Mucosa of descending colon (tissue), 3 donors: ENCODE measurements around the gene ZNF302. TPM values are rescaled to one million over a fixed set of nuclear protein-coding genes. Genes with fewer than 3 reads are reported as not detected.

ENCODE experiments used
- ATAC-seq: fragments of 200-7000 bp; cut with Tn5 transposase; one replicate; pipeline ENCODE4 v1.9.1; 2020; ENCODE audit warnings: mild to moderate bottlenecking, moderate library complexity
- DNase-seq, 3 donors: peaks; one replicate each; pipeline ENCODE4 v3.0.0-alpha.2; 2020
- H3K36me3 ChIP-seq: fragments of 200-600 bp; one replicate; pipeline ENCODE4 v1.8.0; 2021; ENCODE audit warnings: low read depth, mild to moderate bottlenecking
- H3K4me1 ChIP-seq: fragments of 200-600 bp; one replicate; pipeline ENCODE4 v1.8.0; 2021; ENCODE audit warnings: low read depth, mild to moderate bottlenecking
- H3K4me3 ChIP-seq: fragments of 200-600 bp; one replicate; pipeline ENCODE4 v1.8.0; 2021; ENCODE audit warnings: mild to moderate bottlenecking
- H3K9me3 ChIP-seq: fragments of 200-600 bp; one replicate; pipeline ENCODE4 v1.8.0; 2021; ENCODE audit warnings: mild to moderate bottlenecking
- CTCF ChIP-seq: fragments of 200-600 bp; IDR thresholded peaks from one replicate; pipeline ENCODE4 v1.8.0; 2022; ENCODE audit warnings: antibody characterized with exemption, mild to moderate bottlenecking
- intact Hi-C, 2 donors: fragments of 100-400 bp; cut with DNase I in 1 of 2; cut with micrococcal nuclease in 1 of 2; formaldehyde crosslinking; loops; one replicate each; pipeline versions ENCODE4 v1.11.0 to v1.11.1; 2022; cut with DNase I, micrococcal nuclease
- long read RNA-seq, 2 donors: library from polyadenylated mRNA; unstranded; transcript quantifications; one replicate each; pipeline ENCODE4 v2.0.0, GENCODE V29; 2019 to 2021
- total RNA-seq, 3 donors: library from RNA; stranded (reverse); fragmentation: NEBNext Ultra II Directional in 2 of 3; extraction: Animal tissue kit (Norgen Biotek cat#: 25700) in 2 of 3; gene quantifications; one replicate each; pipeline versions ENCODE4 v1.2.1 to v1.2.4, GENCODE V29; 2021 to 2023
- donor health status: DM: no; HTN: no; CAD: no; lungs with moderate emphysema.
- donor health status: DM: no; HTN: no; CAD: no.
- donor health status: DM: no; HTN: yes; CAD: no.

The ZNF302 gene
- total RNA-seq = 10 to 100 TPM; 16.5 to 33.8 (median 20.0) TPM
- long read RNA-seq, donor 1, transcript ZNF302-206 (5 exons, 2,849 nt) = minor isoform, 6 of 53 reads
- long read RNA-seq, donor 1, transcript ZNF302-201 (5 exons, 2,590 nt) = major isoform, 7 of 53 reads
- long read RNA-seq, donor 1, transcript ZNF302-203 (5 exons, 2,600 nt) = major isoform, 7 of 53 reads
- long read RNA-seq, donor 1, partial matches to known transcripts = 2 of 53 reads
- long read RNA-seq, donor 1, other reads (novel, unspliced or antisense) = 28 of 53 reads
- long read RNA-seq, donor 2, partial matches to known transcripts = 3 of 13 reads
- long read RNA-seq, donor 2, other reads (novel, unspliced or antisense) = 4 of 13 reads

GRCh38 chr19:34677386-34678084 lies at the start of gene ZNF302:
Gene ZNF302, plus strand, starts transcription at chr19:34677678. Its CDS starts 1,127 bp downstream, at chr19:34678805.
- Histone ChIP-seq H3K36me3 (no peaks in the 10 kb centered on the region), H3K4me3 (peak within 1 kb of the TSS; percentile 48), H3K4me1 (peaks cover 7% of the 10 kb centered on the region), H3K9me3 (peaks cover 17% of the 10 kb centered on the region)
- intact Hi-C loops = no loop called here
- peak; percentile 99 for ATAC-seq
- DNase-seq = peak; percentile 96 to 98 (median 98)
- TF ChIP-seq CTCF = no peak

GRCh38 chr19:34633802-34634201 lies 43.7 kb upstream of the ZNF302 start:
- intact Hi-C loops = no loop called here
- Histone ChIP-seq H3K4me1 (no peaks in the 10 kb centered on the region), H3K4me3 (no peak overlapping the region), H3K36me3 (no peaks in the 10 kb centered on the region), H3K9me3 (peaks cover 18% of the 10 kb centered on the region)
- no peak for ATAC-seq
- no peak for DNase-seq
- TF ChIP-seq CTCF = no peak

GRCh38 chr19:34639491-34640085 lies 37.9 kb upstream of the ZNF302 start:
- intact Hi-C loops = loop anchor here (5.0 kb wide), 1 partner anchor 73 kb away; no protein-coding TSS in a partner anchor

GRCh38 chr19:34642241-34642640 lies 35.2 kb upstream of the ZNF302 start:
- ATAC-seq (no peak), DNase-seq (no peak)
- H3K9me3 ChIP-seq = no peaks in the 10 kb centered on the region
- intact Hi-C loops = loop anchor here in 1 of 2 donors (5.0 kb wide), 1 partner anchor 70 kb away; no protein-coding TSS in a partner anchor
- no peak overlapping the region for H3K4me3 ChIP-seq
- H3K36me3 ChIP-seq = no peaks in the 10 kb centered on the region
- TF ChIP-seq CTCF = no peak
- no peaks in the 10 kb centered on the region for H3K4me1 ChIP-seq

More at GRCh38 chr19:34639491-34640085, 37.9 kb upstream of the ZNF302 start:
- peak; percentile 56 for TF ChIP-seq CTCF
- no peaks in the 10 kb centered on the region for H3K4me1 ChIP-seq
- H3K36me3 ChIP-seq = no peaks in the 10 kb centered on the region
- H3K4me3 ChIP-seq = no peak overlapping the region
- ATAC-seq (peak; percentile 72), DNase-seq (peak in 1 of 3 donors; percentile 69)
- H3K9me3 ChIP-seq = peaks cover 12% of the 10 kb centered on the region

GRCh38 chr19:34644991-34645461 lies 32.5 kb upstream of the ZNF302 start:
- H3K4me3 ChIP-seq = no peak overlapping the region
- H3K9me3 ChIP-seq = no peaks in the 10 kb centered on the region
- no peak for ATAC-seq
- TF ChIP-seq CTCF = no peak
- H3K36me3 ChIP-seq = no peaks in the 10 kb centered on the region
- intact Hi-C loops = loop anchor here in 1 of 2 donors (5.0 kb wide), 1 partner anchor 67 kb away; no protein-coding TSS in a partner anchor
- no peaks in the 10 kb centered on the region for H3K4me1 ChIP-seq
- DNase-seq = no peak
